GM12873 (cell line): ENCODE data around the gene SLC10A4.

Experiments
- TF ChIP-seq, protein P1 (sequence below): IDR thresholded peaks from 2 replicates; pipeline ENCODE4 v1.5.1; 2012; ENCODE audit warnings: low read depth, mild to moderate bottlenecking, moderate library complexity, low read length, control low read depth; ENCODE audit not compliant: insufficient read depth; ENCODE audit errors: missing control alignments

The SLC10A4 gene

DNA sequence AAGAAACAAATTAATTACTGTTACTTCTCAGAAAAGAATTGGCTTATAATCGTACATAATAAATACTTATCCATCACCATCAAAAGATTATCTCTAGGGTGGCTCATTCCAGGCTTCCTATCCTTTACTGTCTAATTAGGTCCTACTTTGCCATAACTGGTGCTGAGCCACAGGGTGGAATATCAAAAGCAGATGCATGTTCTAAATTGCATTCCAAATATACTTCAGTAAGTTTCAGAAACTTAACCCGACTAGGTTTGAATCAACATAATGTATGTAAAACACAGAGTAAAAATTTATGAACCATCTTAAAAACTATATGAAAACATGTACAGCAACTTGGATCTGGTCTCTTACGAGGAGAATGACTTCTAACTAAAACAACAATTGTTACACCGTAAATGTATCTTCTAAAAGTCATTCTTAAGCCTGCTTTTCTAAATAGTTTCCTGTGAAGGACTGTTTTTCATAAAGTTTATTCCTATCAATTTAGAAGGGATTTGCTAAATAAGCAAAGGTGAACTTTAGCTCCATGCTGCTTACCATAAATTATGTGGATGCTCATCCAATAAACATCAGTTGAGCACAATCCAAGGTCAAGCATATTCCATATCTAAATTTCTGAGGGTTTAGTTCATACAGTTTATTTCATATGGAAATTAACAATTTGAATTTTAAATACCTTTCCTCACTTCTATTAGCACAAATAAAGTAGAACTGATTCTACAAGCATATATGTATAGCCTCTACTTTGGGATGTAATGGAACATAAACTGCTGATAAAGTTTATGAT lies 20.3 kb downstream of the SLC10A4 start:
- TF ChIP-seq, protein P1, sequence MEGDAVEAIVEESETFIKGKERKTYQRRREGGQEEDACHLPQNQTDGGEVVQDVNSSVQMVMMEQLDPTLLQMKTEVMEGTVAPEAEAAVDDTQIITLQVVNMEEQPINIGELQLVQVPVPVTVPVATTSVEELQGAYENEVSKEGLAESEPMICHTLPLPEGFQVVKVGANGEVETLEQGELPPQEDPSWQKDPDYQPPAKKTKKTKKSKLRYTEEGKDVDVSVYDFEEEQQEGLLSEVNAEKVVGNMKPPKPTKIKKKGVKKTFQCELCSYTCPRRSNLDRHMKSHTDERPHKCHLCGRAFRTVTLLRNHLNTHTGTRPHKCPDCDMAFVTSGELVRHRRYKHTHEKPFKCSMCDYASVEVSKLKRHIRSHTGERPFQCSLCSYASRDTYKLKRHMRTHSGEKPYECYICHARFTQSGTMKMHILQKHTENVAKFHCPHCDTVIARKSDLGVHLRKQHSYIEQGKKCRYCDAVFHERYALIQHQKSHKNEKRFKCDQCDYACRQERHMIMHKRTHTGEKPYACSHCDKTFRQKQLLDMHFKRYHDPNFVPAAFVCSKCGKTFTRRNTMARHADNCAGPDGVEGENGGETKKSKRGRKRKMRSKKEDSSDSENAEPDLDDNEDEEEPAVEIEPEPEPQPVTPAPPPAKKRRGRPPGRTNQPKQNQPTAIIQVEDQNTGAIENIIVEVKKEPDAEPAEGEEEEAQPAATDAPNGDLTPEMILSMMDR: no peak

DNA sequence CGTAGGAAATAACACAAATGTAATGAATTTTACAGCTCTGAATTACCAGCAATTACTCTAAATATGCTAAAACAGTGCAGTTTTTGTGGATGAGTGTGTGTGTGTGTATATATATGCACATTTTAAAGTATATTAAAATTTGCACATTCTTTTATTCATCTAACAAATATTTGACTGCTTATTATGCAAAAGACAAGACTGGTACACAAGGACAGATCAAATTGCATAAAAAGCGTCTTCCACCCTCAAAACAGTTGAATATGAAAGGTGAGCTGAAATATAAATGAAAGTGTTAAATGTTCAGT lies 20.8 kb downstream of the SLC10A4 start:
- TF ChIP-seq, protein P1: no peak

DNA sequence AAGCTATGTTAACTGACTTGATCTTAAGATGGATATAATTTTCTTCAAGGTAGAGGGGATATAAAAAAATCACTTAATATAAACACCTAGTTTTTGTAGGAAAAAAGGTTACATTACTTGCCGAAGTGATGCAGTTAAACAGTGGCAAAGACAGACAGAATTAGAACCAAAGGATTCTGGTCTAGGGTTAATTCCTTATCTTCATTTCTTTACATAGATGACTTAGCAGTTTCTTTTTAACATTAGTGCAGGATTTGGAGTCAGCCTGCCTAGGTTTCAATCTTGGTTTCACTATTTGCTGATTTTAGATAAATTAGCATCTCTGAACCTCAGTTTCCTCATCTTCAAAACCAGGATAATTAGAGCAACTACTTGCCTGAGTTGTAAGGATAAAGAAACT lies 21.2 kb downstream of the SLC10A4 start:
- TF ChIP-seq, protein P1: no peak

DNA sequence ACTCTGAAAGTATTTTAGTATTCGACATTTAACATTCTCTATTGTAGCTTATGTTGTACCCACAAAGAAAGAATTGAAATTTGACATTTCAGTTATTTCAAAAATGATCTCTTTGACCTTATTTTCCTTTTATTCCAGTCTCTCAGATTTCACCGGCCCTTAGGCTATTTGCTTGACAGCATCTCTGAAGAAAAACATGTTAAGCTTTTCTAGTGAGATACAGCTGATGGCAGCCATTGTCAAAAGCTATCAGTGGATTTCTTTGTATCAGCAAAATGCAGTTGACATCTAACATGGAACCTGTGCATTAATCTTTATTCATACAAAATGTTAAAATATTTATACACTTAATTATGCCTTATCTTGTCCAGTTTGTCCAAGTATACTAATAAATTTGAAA lies 23.6 kb downstream of the SLC10A4 start:
- TF ChIP-seq, protein P1: no peak

DNA sequence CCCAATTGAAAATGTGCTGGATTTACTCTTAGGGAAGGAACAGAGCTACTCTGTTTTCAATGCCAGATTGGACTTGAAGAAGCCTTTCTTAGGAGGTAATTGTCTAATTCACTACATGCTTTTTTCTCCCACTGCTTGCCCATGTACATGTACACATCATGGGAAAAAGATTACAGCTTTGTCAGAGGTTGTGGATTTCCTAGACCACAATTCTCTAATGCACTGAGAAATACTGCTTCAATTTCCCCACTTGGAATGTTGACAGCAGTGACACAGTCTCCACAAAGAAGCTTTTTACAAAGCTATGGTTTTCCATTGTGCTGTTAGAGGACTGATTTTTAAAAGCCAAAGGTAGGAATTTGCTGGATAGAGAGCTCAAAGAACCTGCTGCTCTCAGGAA lies 26.4 kb downstream of the SLC10A4 start:
- TF ChIP-seq, protein P1: no peak

DNA sequence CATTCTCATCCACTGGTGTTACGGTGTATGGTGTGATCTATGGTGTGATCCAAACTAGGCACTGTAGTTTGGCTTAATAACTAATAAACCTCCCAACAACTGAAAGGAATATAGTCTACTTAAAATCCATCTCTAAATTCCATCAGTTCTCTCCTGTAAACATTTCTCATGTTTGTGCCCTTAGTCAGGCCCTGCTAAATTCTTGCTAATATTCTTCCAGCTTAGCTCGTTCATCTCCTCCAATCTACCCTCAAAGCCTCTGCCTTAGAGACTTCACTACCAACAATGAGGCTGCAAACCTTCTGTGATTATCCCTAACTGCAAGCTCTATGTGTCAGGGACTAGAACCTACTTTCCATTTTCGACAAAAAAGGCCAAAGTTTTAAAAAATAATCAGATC lies 35.0 kb downstream of the SLC10A4 start:
- TF ChIP-seq, protein P1: no peak

DNA sequence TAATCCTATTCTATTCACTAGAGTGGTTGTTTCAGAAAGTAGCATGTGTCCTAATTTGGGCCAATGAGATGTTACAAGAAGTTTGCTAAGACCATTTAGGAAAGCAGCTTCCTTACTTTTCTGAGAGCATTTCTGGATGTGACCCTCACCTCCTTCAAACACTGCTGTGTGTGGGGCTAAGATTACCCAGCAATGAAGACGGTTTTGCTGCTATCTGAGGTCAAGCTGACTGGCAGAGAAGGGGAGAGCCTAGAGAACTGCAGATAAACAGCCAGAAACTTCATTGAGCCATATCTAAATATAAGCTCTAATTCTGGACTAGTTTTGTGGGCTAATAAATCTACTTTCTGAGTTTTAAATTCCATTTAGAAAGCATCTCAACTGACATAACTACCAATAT lies 43.3 kb downstream of the SLC10A4 start:
- TF ChIP-seq, protein P1: no peak
